Measurements from ENCODE around the gene PRCD. TPM values are rescaled to one million over a fixed set of nuclear protein-coding genes. Genes with fewer than 3 reads are reported as not detected.
"Not testable (repeated sequence)": the region's sequence is repeated elsewhere in the genome, so short reads cannot be mapped to it uniquely, and the experiment has no call there.

PRCD gene
- total RNA-seq, 2 experiments from 2014 or later, result not detected

GRCh38 chr17:76510831-76511244 is 29.0 kb upstream of the PRCD start:
- no peaks in the 10 kb centered on the region for H3K36me3 Mint-ChIP-seq (ENCODE audit: low read depth)
- H3K4me3 Mint-ChIP-seq, result no peak overlapping the region
- peaks cover 7% of the 10 kb centered on the region for H3K27me3 Mint-ChIP-seq
- POLR2A ChIA-PET, result no interaction called here
- H3K27ac Mint-ChIP-seq, result peak overlapping the region; percentile 54
- no peaks in the 10 kb centered on the region for H3K9me3 Mint-ChIP-seq
- CTCF ChIA-PET, result interaction anchor here (0.7 to 1.8 kb wide), 4 partner anchors 10 to 179 kb away, joined by 3 to 4 read pairs (median 4); partner anchors contain the start of gene RHBDF2
- H3K4me1 Mint-ChIP-seq, result peaks cover 63% of the 10 kb centered on the region
- no peak for DNase-seq

GRCh38 chr17:76511668-76512365 is 28.0 kb upstream of the PRCD start:
- Mint-ChIP-seq H3K27me3 (peaks cover 7% of the 10 kb centered on the region), H3K4me3 (no peak overlapping the region), H3K4me1 (peaks cover 62% of the 10 kb centered on the region), H3K9me3 (no peaks in the 10 kb centered on the region), H3K36me3 (ENCODE audit: low read depth) (no peaks in the 10 kb centered on the region), H3K27ac (peak overlapping the region; percentile 67)
- DNase-seq, result no peak
- POLR2A ChIA-PET, result no interaction called here
- CTCF ChIA-PET, result interaction anchor here (0.6 to 2.1 kb wide), 6 partner anchors 9 to 112 kb away, joined by 3 to 6 read pairs (median 4); no protein-coding TSS in a partner anchor

- no peak for DNase-seq
- H3K27me3 Mint-ChIP-seq, result peaks cover 6% of the 10 kb centered on the region
- ChIA-PET POLR2A (no interaction called here), CTCF (interaction anchor here (0.9 to 2.1 kb wide), 7 partner anchors 10 to 112 kb away, joined by 3 to 12 read pairs (median 6); no protein-coding TSS in a partner anchor)
- H3K36me3 Mint-ChIP-seq (ENCODE audit: low read depth), result no peaks in the 10 kb centered on the region
- no peak overlapping the region for H3K4me3 Mint-ChIP-seq
- peak overlapping the region; percentile 96 for H3K27ac Mint-ChIP-seq
- H3K9me3 Mint-ChIP-seq, result no peaks in the 10 kb centered on the region
- H3K4me1 Mint-ChIP-seq, result peaks cover 63% of the 10 kb centered on the region
These were observed 27.2 kb upstream of the PRCD start for GRCh38 chr17:76512366-76513305.

- no peak overlapping the region for H3K4me3 Mint-ChIP-seq
- H3K36me3 Mint-ChIP-seq (ENCODE audit: low read depth), result no peaks in the 10 kb centered on the region
- no peaks in the 10 kb centered on the region for H3K9me3 Mint-ChIP-seq
- peaks cover 68% of the 10 kb centered on the region for H3K4me1 Mint-ChIP-seq
- ChIA-PET POLR2A (no interaction called here), CTCF (interaction anchor here (1.1 to 2.1 kb wide), 6 partner anchors 10 to 168 kb away, joined by 3 to 12 read pairs (median 6); no protein-coding TSS in a partner anchor)
- H3K27me3 Mint-ChIP-seq, result peaks cover 5% of the 10 kb centered on the region
- peak overlapping the region; percentile 96 for H3K27ac Mint-ChIP-seq
- DNase-seq, result no peak
These were observed 26.5 kb upstream of the PRCD start for GRCh38 chr17:76513306-76513692.

- H3K36me3 Mint-ChIP-seq (ENCODE audit: low read depth); H3K4me3 Mint-ChIP-seq; H3K9me3 Mint-ChIP-seq; DNase-seq; POLR2A ChIA-PET; H3K27me3 Mint-ChIP-seq: not testable (repeated sequence)
- Mint-ChIP-seq H3K27ac (peak overlapping the region; percentile 96), H3K4me1 (peaks cover 74% of the 10 kb centered on the region)
- CTCF ChIA-PET, result interaction anchor here (0.9 to 1.7 kb wide), 5 partner anchors 8 to 167 kb away, joined by 3 to 9 read pairs (median 4); partner anchors contain the start of gene UBE2O
These were observed 25.5 kb upstream of the PRCD start for GRCh38 chr17:76514355-76514754.

GRCh38 chr17:76515274-76515949 is 24.4 kb upstream of the PRCD start:
- Mint-ChIP-seq H3K4me1 (peaks cover 75% of the 10 kb centered on the region), H3K27me3 (no peaks in the 10 kb centered on the region), H3K4me3 (peak overlapping the region; percentile 44), H3K36me3 (ENCODE audit: low read depth) (no peaks in the 10 kb centered on the region), H3K27ac (peak overlapping the region; percentile 96), H3K9me3 (no peaks in the 10 kb centered on the region)
- ChIA-PET CTCF (interaction anchor here (0.7 to 1.7 kb wide), 6 partner anchors 9 to 63 kb away, joined by 3 to 5 read pairs (median 4); partner anchors contain the start of gene UBE2O), POLR2A (no interaction called here)
- peak; percentile 88 for DNase-seq

GRCh38 chr17:76517638-76518038 is 22.2 kb upstream of the PRCD start:
- no peak for DNase-seq
- H3K9me3 Mint-ChIP-seq, result no peaks in the 10 kb centered on the region
- H3K4me1 Mint-ChIP-seq, result peaks cover 54% of the 10 kb centered on the region
- ChIA-PET POLR2A (no interaction called here), CTCF (interaction anchor here (0.6 to 1.1 kb wide), 3 partner anchors 15 to 40 kb away, joined by 3 to 4 read pairs (median 3); no protein-coding TSS in a partner anchor)
- no peaks in the 10 kb centered on the region for H3K27me3 Mint-ChIP-seq
- H3K36me3 Mint-ChIP-seq (ENCODE audit: low read depth), result no peaks in the 10 kb centered on the region
- peak overlapping the region; percentile 80 for H3K27ac Mint-ChIP-seq
- H3K4me3 Mint-ChIP-seq, result no peak overlapping the region

- Mint-ChIP-seq H3K27ac (peak overlapping the region; percentile 64), H3K36me3 (ENCODE audit: low read depth) (no peaks in the 10 kb centered on the region), H3K9me3 (no peaks in the 10 kb centered on the region), H3K27me3 (no peaks in the 10 kb centered on the region), H3K4me1 (peaks cover 53% of the 10 kb centered on the region), H3K4me3 (no peak overlapping the region)
- ChIA-PET CTCF (interaction anchor here (0.6 to 5.3 kb wide), 4 partner anchors 12 to 162 kb away, joined by 3 to 25 read pairs (median 5); no protein-coding TSS in a partner anchor), POLR2A (no interaction called here)
- no peak for DNase-seq
These were observed 20.5 kb upstream of the PRCD start for GRCh38 chr17:76519048-76519966.

GRCh38 chr17:76521262-76521661 is 18.6 kb upstream of the PRCD start:
- Mint-ChIP-seq H3K4me1 (peaks cover 38% of the 10 kb centered on the region), H3K36me3 (ENCODE audit: low read depth) (no peaks in the 10 kb centered on the region), H3K9me3 (no peaks in the 10 kb centered on the region), H3K27me3 (no peaks in the 10 kb centered on the region), H3K4me3 (no peak overlapping the region), H3K27ac (no peak overlapping the region)
- POLR2A ChIA-PET, result no interaction called here
- no peak for DNase-seq
- CTCF ChIA-PET, result interaction anchor here (1.6 to 5.3 kb wide), 3 partner anchors 25 to 104 kb away, joined by 3 to 25 read pairs (median 19); no protein-coding TSS in a partner anchor

GRCh38 chr17:76521683-76522082 is 18.2 kb upstream of the PRCD start:
- H3K4me3 Mint-ChIP-seq; H3K27me3 Mint-ChIP-seq; H3K36me3 Mint-ChIP-seq (ENCODE audit: low read depth); POLR2A ChIA-PET; H3K9me3 Mint-ChIP-seq; DNase-seq: not testable (repeated sequence)
- Mint-ChIP-seq H3K4me1 (peaks cover 34% of the 10 kb centered on the region), H3K27ac (peak overlapping the region; percentile 31)
- CTCF ChIA-PET, result interaction anchor here (1.6 to 5.3 kb wide), 4 partner anchors 24 to 160 kb away, joined by 3 to 25 read pairs (median 14); no protein-coding TSS in a partner anchor

Measured in activated CD4-positive, alpha-beta T cell treated with anti-CD3 and anti-CD28 coated beads, Interleukin-2, amount 10 ng/mL, durations not matched to agents 7 days and 5 days (primary cell).